Gastroesophageal sphincter (tissue), 3 donors: Measurements from ENCODE around the gene SLC6A8.

Experiments
- CTCF ChIP-seq, 4 experiments: fragments of 200-600 bp in 2 of 4; fragments of 450-650 bp in 2 of 4; sonication (generic) in 1 of 4; IDR thresholded peaks; one replicate each; pipeline ENCODE4 v1.5.1; 2017 to 2019; ENCODE audit warnings: antibody characterized with exemption in 4 of 4, mild to moderate bottlenecking in 2 of 4, moderate library complexity in 2 of 4
- EP300 ChIP-seq: sonication (generic); formaldehyde crosslinking; IDR thresholded peaks from one replicate; pipeline ENCODE4 v1.6.1; 2017; ENCODE audit warnings: antibody characterized with exemption, mild to moderate bottlenecking
- POLR2A ChIP-seq, 2 donors: fragments of 450-650 bp; IDR thresholded peaks; one replicate each; pipeline ENCODE4 v1.6.1; 2017; ENCODE audit warnings: antibody characterized with exemption in 2 of 2, mild to moderate bottlenecking in 2 of 2, moderate library complexity in 1 of 2
- POLR2AphosphoS5 ChIP-seq: sonication (generic); formaldehyde crosslinking; IDR thresholded peaks from one replicate; pipeline ENCODE4 v1.6.1; 2017; ENCODE audit warnings: antibody characterized with exemption

DNA sequence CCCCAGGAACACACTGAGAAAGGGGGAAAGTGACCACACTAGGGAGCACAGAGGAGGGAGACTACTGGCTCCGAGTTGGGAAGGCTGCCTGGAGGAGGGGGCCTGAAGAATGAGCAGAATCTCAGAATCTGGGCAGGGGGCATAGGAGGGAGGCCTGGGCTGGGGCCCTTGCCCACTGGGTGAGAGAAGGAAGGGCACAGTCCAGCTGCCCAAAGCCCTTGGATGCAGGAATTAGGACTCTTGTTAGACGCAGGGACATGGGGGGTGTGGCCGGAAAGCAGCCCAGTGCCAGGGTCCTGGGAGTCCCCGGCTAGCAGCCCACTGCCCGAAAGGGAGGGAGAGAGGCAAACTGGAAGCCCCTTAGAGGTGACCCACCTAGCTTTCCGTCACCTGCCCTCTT, 42.6 kb upstream of the SLC6A8 start:
- TF ChIP-seq CTCF (IDR thresholded peaks at IDR 0.05) (no peak), POLR2AphosphoS5 (no peak), POLR2A (IDR thresholded peaks at IDR 0.05) (no peak), EP300 (no peak)
